ENCODE results near the gene SHKBP1. TPM values are rescaled to one million over a fixed set of nuclear protein-coding genes. Genes with fewer than 3 reads are reported as not detected.
A peak's percentile ranks its signal among the peaks of the same experiment; 100 is the strongest.

The SHKBP1 gene
- total and polyA plus RNA-seq, 9 of the 15 experiments (the other 6 are each of a cell fraction or from before 2014, with no cell fraction given): 1.2 to 58.1 (median 22.3) TPM

DNA sequence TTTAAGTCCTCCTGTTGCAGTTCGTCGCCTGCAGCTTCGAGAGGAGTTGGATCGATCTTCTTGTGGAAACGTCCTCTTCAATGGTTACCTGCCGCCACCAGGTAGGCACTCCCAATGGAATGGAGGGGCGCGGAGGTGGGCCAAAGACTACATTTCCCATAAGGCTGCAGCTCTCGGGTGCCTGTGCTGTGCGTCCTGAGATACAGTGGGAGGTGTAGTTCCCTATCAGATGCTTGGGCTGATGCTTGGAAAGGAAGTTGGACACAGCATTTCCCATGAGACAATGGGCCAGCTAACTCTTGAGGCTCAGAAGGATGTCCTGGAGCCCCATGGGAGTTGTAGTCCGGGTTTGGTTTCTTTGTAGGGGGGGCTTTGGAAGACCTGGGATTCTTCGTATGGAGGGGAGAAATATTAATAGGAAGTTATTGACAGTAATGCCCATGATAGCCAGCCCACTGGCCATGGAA, 1.8 kb downstream of the SHKBP1 start (continued):
- TF ChIP-seq, protein P1, sequence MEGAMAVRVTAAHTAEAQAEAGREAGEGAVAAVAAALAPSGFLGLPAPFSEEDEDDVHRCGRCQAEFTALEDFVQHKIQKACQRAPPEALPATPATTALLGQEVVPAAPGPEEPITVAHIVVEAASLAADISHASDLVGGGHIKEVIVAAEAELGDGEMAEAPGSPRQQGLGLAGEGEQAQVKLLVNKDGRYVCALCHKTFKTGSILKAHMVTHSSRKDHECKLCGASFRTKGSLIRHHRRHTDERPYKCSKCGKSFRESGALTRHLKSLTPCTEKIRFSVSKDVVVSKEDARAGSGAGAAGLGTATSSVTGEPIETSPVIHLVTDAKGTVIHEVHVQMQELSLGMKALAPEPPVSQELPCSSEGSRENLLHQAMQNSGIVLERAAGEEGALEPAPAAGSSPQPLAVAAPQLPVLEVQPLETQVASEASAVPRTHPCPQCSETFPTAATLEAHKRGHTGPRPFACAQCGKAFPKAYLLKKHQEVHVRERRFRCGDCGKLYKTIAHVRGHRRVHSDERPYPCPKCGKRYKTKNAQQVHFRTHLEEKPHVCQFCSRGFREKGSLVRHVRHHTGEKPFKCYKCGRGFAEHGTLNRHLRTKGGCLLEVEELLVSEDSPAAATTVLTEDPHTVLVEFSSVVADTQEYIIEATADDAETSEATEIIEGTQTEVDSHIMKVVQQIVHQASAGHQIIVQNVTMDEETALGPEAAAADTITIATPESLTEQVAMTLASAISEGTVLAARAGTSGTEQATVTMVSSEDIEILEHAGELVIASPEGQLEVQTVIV (CRISPR knock-in tag; IDR thresholded peaks at IDR 0.05; ENCODE audit: borderline replicate concordance): no peak
- TF ChIP-seq, protein P2, sequence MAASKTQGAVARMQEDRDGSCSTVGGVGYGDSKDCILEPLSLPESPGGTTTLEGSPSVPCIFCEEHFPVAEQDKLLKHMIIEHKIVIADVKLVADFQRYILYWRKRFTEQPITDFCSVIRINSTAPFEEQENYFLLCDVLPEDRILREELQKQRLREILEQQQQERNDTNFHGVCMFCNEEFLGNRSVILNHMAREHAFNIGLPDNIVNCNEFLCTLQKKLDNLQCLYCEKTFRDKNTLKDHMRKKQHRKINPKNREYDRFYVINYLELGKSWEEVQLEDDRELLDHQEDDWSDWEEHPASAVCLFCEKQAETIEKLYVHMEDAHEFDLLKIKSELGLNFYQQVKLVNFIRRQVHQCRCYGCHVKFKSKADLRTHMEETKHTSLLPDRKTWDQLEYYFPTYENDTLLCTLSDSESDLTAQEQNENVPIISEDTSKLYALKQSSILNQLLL (CRISPR knock-in tag; IDR thresholded peaks at IDR 0.05; ENCODE audit: borderline replicate concordance): no peak
- TF ChIP-seq HNRNPH1 (optimal IDR thresholded peaks at IDR 0.05; ENCODE audit: low read depth, low read length) (no peak), RBM34 (IDR thresholded peaks at IDR 0.05; ENCODE audit: borderline replicate concordance, insufficient read depth, low read length) (no peak), DDX20 (tag; IDR thresholded peaks at IDR 0.05; ENCODE audit: low read depth) (no peak), CBX8 (IDR thresholded peaks at IDR 0.05; ENCODE audit: borderline replicate concordance, extremely low read depth, low read depth, low read length, poor library complexity, severe bottlenecking) (no peak), MAFK (IDR thresholded peaks at IDR 0.05; ENCODE audit: low read length) (no peak), ATF7 (IDR thresholded peaks at IDR 0.05) (0 out of 2 replicates have a peak, but pooled peaks have one; percentile 40), KLF13 (tag; IDR thresholded peaks at IDR 0.05; ENCODE audit: borderline replicate concordance, low read depth) (no peak), ZNF695 (CRISPR knock-in tag; IDR thresholded peaks at IDR 0.05) (no peak), CBFB (CRISPR knock-in tag; IDR thresholded peaks at IDR 0.05) (no peak)
- TF ChIP-seq, protein P3, sequence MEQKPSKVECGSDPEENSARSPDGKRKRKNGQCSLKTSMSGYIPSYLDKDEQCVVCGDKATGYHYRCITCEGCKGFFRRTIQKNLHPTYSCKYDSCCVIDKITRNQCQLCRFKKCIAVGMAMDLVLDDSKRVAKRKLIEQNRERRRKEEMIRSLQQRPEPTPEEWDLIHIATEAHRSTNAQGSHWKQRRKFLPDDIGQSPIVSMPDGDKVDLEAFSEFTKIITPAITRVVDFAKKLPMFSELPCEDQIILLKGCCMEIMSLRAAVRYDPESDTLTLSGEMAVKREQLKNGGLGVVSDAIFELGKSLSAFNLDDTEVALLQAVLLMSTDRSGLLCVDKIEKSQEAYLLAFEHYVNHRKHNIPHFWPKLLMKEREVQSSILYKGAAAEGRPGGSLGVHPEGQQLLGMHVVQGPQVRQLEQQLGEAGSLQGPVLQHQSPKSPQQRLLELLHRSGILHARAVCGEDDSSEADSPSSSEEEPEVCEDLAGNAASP (IDR thresholded peaks at IDR 0.05): no peak
- TF ChIP-seq, protein P4, sequence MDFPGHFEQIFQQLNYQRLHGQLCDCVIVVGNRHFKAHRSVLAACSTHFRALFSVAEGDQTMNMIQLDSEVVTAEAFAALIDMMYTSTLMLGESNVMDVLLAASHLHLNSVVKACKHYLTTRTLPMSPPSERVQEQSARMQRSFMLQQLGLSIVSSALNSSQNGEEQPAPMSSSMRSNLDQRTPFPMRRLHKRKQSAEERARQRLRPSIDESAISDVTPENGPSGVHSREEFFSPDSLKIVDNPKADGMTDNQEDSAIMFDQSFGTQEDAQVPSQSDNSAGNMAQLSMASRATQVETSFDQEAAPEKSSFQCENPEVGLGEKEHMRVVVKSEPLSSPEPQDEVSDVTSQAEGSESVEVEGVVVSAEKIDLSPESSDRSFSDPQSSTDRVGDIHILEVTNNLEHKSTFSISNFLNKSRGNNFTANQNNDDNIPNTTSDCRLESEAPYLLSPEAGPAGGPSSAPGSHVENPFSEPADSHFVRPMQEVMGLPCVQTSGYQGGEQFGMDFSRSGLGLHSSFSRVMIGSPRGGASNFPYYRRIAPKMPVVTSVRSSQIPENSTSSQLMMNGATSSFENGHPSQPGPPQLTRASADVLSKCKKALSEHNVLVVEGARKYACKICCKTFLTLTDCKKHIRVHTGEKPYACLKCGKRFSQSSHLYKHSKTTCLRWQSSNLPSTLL (IDR thresholded peaks at IDR 0.05): no peak
- TF ChIP-seq, protein P5, sequence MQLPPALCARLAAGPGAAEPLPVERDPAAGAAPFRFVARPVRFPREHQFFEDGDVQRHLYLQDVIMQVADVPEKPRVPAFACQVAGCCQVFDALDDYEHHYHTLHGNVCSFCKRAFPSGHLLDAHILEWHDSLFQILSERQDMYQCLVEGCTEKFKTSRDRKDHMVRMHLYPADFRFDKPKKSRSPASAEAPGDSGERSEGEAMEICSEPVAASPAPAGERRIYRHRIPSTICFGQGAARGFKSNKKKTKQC (CRISPR knock-in tag; IDR thresholded peaks at IDR 0.05): no peak
- TF ChIP-seq, protein P6, sequence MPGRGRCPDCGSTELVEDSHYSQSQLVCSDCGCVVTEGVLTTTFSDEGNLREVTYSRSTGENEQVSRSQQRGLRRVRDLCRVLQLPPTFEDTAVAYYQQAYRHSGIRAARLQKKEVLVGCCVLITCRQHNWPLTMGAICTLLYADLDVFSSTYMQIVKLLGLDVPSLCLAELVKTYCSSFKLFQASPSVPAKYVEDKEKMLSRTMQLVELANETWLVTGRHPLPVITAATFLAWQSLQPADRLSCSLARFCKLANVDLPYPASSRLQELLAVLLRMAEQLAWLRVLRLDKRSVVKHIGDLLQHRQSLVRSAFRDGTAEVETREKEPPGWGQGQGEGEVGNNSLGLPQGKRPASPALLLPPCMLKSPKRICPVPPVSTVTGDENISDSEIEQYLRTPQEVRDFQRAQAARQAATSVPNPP (IDR thresholded peaks at IDR 0.05; ENCODE audit: borderline replicate concordance, insufficient read depth, insufficient read length): no peak

Data from K562 (cell line).